ENCODE data around the gene ARHGEF37.
"Not testable (repeated sequence)": the region's sequence is repeated elsewhere in the genome, so short reads cannot be mapped to it uniquely, and the experiment has no call there.

Gene ARHGEF37

GRCh38 chr5:149595105-149595504 lies 13.8 kb downstream of the ARHGEF37 start:
- not testable (repeated sequence) for H3K18ac ChIP-seq (ENCODE audit: low read depth in 1 of 2, low read length in 2 of 2); H2BK12ac ChIP-seq (ENCODE audit: low read length in 2 of 2); H2BK120ac ChIP-seq (ENCODE audit: low read depth, low read length); H3K9me3 ChIP-seq (ENCODE audit: control insufficient read depth, low read length); H2AFZ ChIP-seq (ENCODE audit: low read depth, low read length); H3K4me1 ChIP-seq (ENCODE audit: control insufficient read depth, insufficient read depth, low read depth, low read length); H4K91ac ChIP-seq (ENCODE audit: low read length); H2BK15ac ChIP-seq (ENCODE audit: low read depth, poor library complexity, severe bottlenecking); H3K23ac ChIP-seq (ENCODE audit: low read length in 2 of 2); H3K14ac ChIP-seq (ENCODE audit: low read length in 2 of 2); H2BK5ac ChIP-seq (ENCODE audit: low read depth, low read length, poor library complexity, severe bottlenecking); H2AK5ac ChIP-seq (ENCODE audit: low read length, severe bottlenecking); H3K27me3 ChIP-seq (ENCODE audit: control insufficient read depth in 1 of 2, insufficient read depth in 1 of 2, low read length in 2 of 2); H3K27ac ChIP-seq (ENCODE audit: low read length, poor library complexity, severe bottlenecking); H3K9ac ChIP-seq (ENCODE audit: low read length); H3K4ac ChIP-seq (ENCODE audit: low read depth in 1 of 2, low read length in 2 of 2); H4K8ac ChIP-seq (ENCODE audit: low read length); H3K4me2 ChIP-seq (ENCODE audit: low read length, poor library complexity, severe bottlenecking); H3K4me3 ChIP-seq (ENCODE audit: insufficient read depth in 1 of 2, low read depth in 1 of 2, low read length in 2 of 2)
- peaks cover 12% of the 10 kb centered on the region for H3K79me1 ChIP-seq (replicated peaks; ENCODE audit: low read length, poor library complexity, severe bottlenecking)
- DNase-seq, result peak; percentile 15
- peaks cover 0 to 14% of the 10 kb centered on the region in 2 experiments for H3K36me3 ChIP-seq (ENCODE audit: control insufficient read depth in 1 of 2, insufficient read depth in 2 of 2, low read depth in 1 of 2, low read length in 2 of 2)
- WGBS, result 66% methylated on average over 3 of the region's 3 CpGs

GRCh38 chr5:149596712-149597111 lies 15.4 kb downstream of the ARHGEF37 start:
- H2AK5ac ChIP-seq (ENCODE audit: low read length, severe bottlenecking), result peak overlapping the region; percentile 67
- peak overlapping the region; percentile 71 for H3K27ac ChIP-seq (ENCODE audit: low read length, poor library complexity, severe bottlenecking)
- 95% methylated on average over 2 of the region's 2 CpGs for WGBS
- H2BK5ac ChIP-seq (ENCODE audit: low read depth, low read length, poor library complexity, severe bottlenecking), result no peak overlapping the region
- no peak overlapping the region for H3K4ac ChIP-seq (ENCODE audit: low read depth in 1 of 2, low read length in 2 of 2)
- H4K8ac ChIP-seq (ENCODE audit: low read length), result no peak overlapping the region
- H3K79me1 ChIP-seq (replicated peaks; ENCODE audit: low read length, poor library complexity, severe bottlenecking), result peaks cover 9% of the 10 kb centered on the region
- H2BK12ac ChIP-seq (ENCODE audit: low read length in 2 of 2), result no peak overlapping the region
- H3K18ac ChIP-seq (ENCODE audit: low read depth in 1 of 2, low read length in 2 of 2), result peak overlapping the region in 1 of 2 experiments; percentile 40
- H3K4me2 ChIP-seq (ENCODE audit: low read length, poor library complexity, severe bottlenecking), result no peak overlapping the region
- H4K91ac ChIP-seq (ENCODE audit: low read length), result peak overlapping the region; percentile 32
- no peak for DNase-seq
- H3K4me3 ChIP-seq (ENCODE audit: insufficient read depth in 1 of 2, low read depth in 1 of 2, low read length in 2 of 2), result no peak overlapping the region
- H2AFZ ChIP-seq (ENCODE audit: low read depth, low read length), result no peak overlapping the region
- H2BK15ac ChIP-seq (ENCODE audit: low read depth, poor library complexity, severe bottlenecking), result no peak overlapping the region
- H3K9me3 ChIP-seq (ENCODE audit: control insufficient read depth, low read length), result no peaks in the 10 kb centered on the region
- no peak overlapping the region for H3K14ac ChIP-seq (ENCODE audit: low read length in 2 of 2)
- peaks cover 7% of the 10 kb centered on the region for H3K4me1 ChIP-seq (ENCODE audit: control insufficient read depth, insufficient read depth, low read depth, low read length)
- no peak overlapping the region for H3K23ac ChIP-seq (ENCODE audit: low read length in 2 of 2)
- H3K27me3 ChIP-seq (ENCODE audit: control insufficient read depth in 1 of 2, insufficient read depth in 1 of 2, low read length in 2 of 2), result no peaks in the 10 kb centered on the region
- H3K9ac ChIP-seq (ENCODE audit: low read length), result no peak overlapping the region
- H3K36me3 ChIP-seq (ENCODE audit: control insufficient read depth in 1 of 2, insufficient read depth in 2 of 2, low read depth in 1 of 2, low read length in 2 of 2), result peaks cover 0 to 17% of the 10 kb centered on the region in 2 experiments
- no peak overlapping the region for H2BK120ac ChIP-seq (ENCODE audit: low read depth, low read length)

GRCh38 chr5:149597618-149598017 lies 16.3 kb downstream of the ARHGEF37 start:
- no peak overlapping the region for H3K23ac ChIP-seq (ENCODE audit: low read length in 2 of 2)
- WGBS, result 97% methylated on average over 7 of the region's 7 CpGs
- no peaks in the 10 kb centered on the region for H3K27me3 ChIP-seq (ENCODE audit: control insufficient read depth in 1 of 2, insufficient read depth in 1 of 2, low read length in 2 of 2)
- no peak overlapping the region for H3K27ac ChIP-seq (ENCODE audit: low read length, poor library complexity, severe bottlenecking)
- no peak overlapping the region for H3K4ac ChIP-seq (ENCODE audit: low read depth in 1 of 2, low read length in 2 of 2)
- no peak overlapping the region for H2BK5ac ChIP-seq (ENCODE audit: low read depth, low read length, poor library complexity, severe bottlenecking)
- no peak for DNase-seq
- H4K91ac ChIP-seq (ENCODE audit: low read length), result no peak overlapping the region
- H2BK120ac ChIP-seq (ENCODE audit: low read depth, low read length), result no peak overlapping the region
- no peak overlapping the region for H2AK5ac ChIP-seq (ENCODE audit: low read length, severe bottlenecking)
- H2AFZ ChIP-seq (ENCODE audit: low read depth, low read length), result no peak overlapping the region
- H3K14ac ChIP-seq (ENCODE audit: low read length in 2 of 2), result no peak overlapping the region
- H3K4me3 ChIP-seq (ENCODE audit: insufficient read depth in 1 of 2, low read depth in 1 of 2, low read length in 2 of 2), result no peak overlapping the region
- peaks cover 0 to 26% of the 10 kb centered on the region in 2 experiments for H3K36me3 ChIP-seq (ENCODE audit: control insufficient read depth in 1 of 2, insufficient read depth in 2 of 2, low read depth in 1 of 2, low read length in 2 of 2)
- no peak overlapping the region for H3K18ac ChIP-seq (ENCODE audit: low read depth in 1 of 2, low read length in 2 of 2)
- peaks cover 9% of the 10 kb centered on the region for H3K79me1 ChIP-seq (replicated peaks; ENCODE audit: low read length, poor library complexity, severe bottlenecking)
- no peak overlapping the region for H2BK12ac ChIP-seq (ENCODE audit: low read length in 2 of 2)
- H2BK15ac ChIP-seq (ENCODE audit: low read depth, poor library complexity, severe bottlenecking), result no peak overlapping the region
- H3K4me1 ChIP-seq (ENCODE audit: control insufficient read depth, insufficient read depth, low read depth, low read length), result peaks cover 7% of the 10 kb centered on the region
- no peak overlapping the region for H3K9ac ChIP-seq (ENCODE audit: low read length)
- H4K8ac ChIP-seq (ENCODE audit: low read length), result no peak overlapping the region
- H3K4me2 ChIP-seq (ENCODE audit: low read length, poor library complexity, severe bottlenecking), result no peak overlapping the region
- no peaks in the 10 kb centered on the region for H3K9me3 ChIP-seq (ENCODE audit: control insufficient read depth, low read length)

GRCh38 chr5:149598234-149598633 lies 16.9 kb downstream of the ARHGEF37 start:
- H2BK15ac ChIP-seq (ENCODE audit: low read depth, poor library complexity, severe bottlenecking); H2BK5ac ChIP-seq (ENCODE audit: low read depth, low read length, poor library complexity, severe bottlenecking); DNase-seq; H3K14ac ChIP-seq (ENCODE audit: low read length in 2 of 2); H3K4me2 ChIP-seq (ENCODE audit: low read length, poor library complexity, severe bottlenecking); H3K23ac ChIP-seq (ENCODE audit: low read length in 2 of 2); H3K9ac ChIP-seq (ENCODE audit: low read length); H2BK120ac ChIP-seq (ENCODE audit: low read depth, low read length); H3K9me3 ChIP-seq (ENCODE audit: control insufficient read depth, low read length); H2BK12ac ChIP-seq (ENCODE audit: low read length in 2 of 2); H3K79me1 ChIP-seq (replicated peaks; ENCODE audit: low read length, poor library complexity, severe bottlenecking); H3K27ac ChIP-seq (ENCODE audit: low read length, poor library complexity, severe bottlenecking); H2AFZ ChIP-seq (ENCODE audit: low read depth, low read length); H3K4ac ChIP-seq (ENCODE audit: low read depth in 1 of 2, low read length in 2 of 2); H2AK5ac ChIP-seq (ENCODE audit: low read length, severe bottlenecking); H3K4me1 ChIP-seq (ENCODE audit: control insufficient read depth, insufficient read depth, low read depth, low read length); H4K8ac ChIP-seq (ENCODE audit: low read length); H3K4me3 ChIP-seq (ENCODE audit: insufficient read depth in 1 of 2, low read depth in 1 of 2, low read length in 2 of 2); H3K27me3 ChIP-seq (ENCODE audit: control insufficient read depth in 1 of 2, insufficient read depth in 1 of 2, low read length in 2 of 2); H4K91ac ChIP-seq (ENCODE audit: low read length); H3K18ac ChIP-seq (ENCODE audit: low read depth in 1 of 2, low read length in 2 of 2): not testable (repeated sequence)
- 94% methylated on average over 2 of the region's 2 CpGs for WGBS
- peaks cover 0 to 27% of the 10 kb centered on the region in 2 experiments for H3K36me3 ChIP-seq (ENCODE audit: control insufficient read depth in 1 of 2, insufficient read depth in 2 of 2, low read depth in 1 of 2, low read length in 2 of 2)

Measured in mesenchymal stem cell (in vitro differentiated cells and primary cell).